ENCODE results near the gene LHFPL3. TPM values are rescaled to one million over a fixed set of nuclear protein-coding genes. Genes with fewer than 3 reads are reported as not detected.

LHFPL3 gene
- total RNA-seq, 2 experiments from 2014 or later: not detected

- H3K9me2 ChIP-seq (ENCODE audit: insufficient read depth, low read length): no peaks in the 10 kb centered on the region
- H3K36me3 ChIP-seq (ENCODE audit: insufficient read depth, low read length): no peaks in the 10 kb centered on the region
- no peaks in the 10 kb centered on the region for H3K79me2 ChIP-seq (ENCODE audit: insufficient read depth, low read depth, low read length)
- no peak overlapping the region for H2AFZ ChIP-seq (ENCODE audit: low read length)
- no peak overlapping the region for H3K4me3 ChIP-seq (ENCODE audit: low read depth, low read length, poor library complexity, severe bottlenecking)
- BruUV-seq (replicated peaks): no TSS peak
- ChIA-PET CTCF (ENCODE audit: unreplicated experiment) (no interaction called here), POLR2A (no interaction called here)
- no peak overlapping the region for H3K4me2 ChIP-seq (ENCODE audit: low read length)
- H3K9me3 ChIP-seq (ENCODE audit: low read length): no peaks in the 10 kb centered on the region
- no peak overlapping the region for H3K27ac ChIP-seq (ENCODE audit: low read depth, low read length, poor library complexity, severe bottlenecking)
- intact Hi-C loops (cut with micrococcal nuclease; ENCODE audit: unreplicated experiment): no loop called here
- no peak for DNase-seq (ENCODE audit: low spot score)
- no peaks in the 10 kb centered on the region for H4K20me1 ChIP-seq (ENCODE audit: insufficient read depth, low read length)
- no peaks in the 10 kb centered on the region for H3K4me1 ChIP-seq (ENCODE audit: insufficient read depth, low read length, poor library complexity, severe bottlenecking)
- no peak for TF ChIP-seq CTCF (conservative IDR thresholded peaks at IDR 0.05; ENCODE audit: low read length)
Observed at GRCh38 chr7:104529567-104529966, 201.2 kb downstream of the LHFPL3 start.

DNA sequence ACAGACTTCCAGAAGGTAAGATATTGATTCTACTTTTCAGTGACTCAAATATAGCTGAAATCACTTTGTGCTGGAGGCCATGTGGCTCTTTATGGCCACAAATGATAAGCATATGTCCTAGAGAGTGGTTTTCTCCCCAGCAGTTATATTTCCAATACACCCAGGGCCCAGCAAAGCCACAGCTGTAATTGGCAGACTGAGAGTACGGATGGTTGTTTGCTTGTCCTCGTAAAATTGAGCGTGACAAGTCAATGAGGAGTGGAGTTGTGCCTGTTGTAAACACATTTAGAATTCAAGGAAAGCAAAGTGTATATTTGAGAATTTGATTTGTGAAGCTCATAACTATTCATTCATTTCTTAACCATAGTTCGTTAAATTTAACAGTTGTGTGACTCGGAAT lies 201.8 kb downstream of the LHFPL3 start:
- H3K79me2 ChIP-seq (ENCODE audit: insufficient read depth, low read depth, low read length): no peaks in the 10 kb centered on the region
- DNase-seq (ENCODE audit: low spot score): no peak
- H3K9me3 ChIP-seq (ENCODE audit: low read length): no peaks in the 10 kb centered on the region
- intact Hi-C loops (cut with micrococcal nuclease; ENCODE audit: unreplicated experiment): no loop called here
- no peaks in the 10 kb centered on the region for H3K4me1 ChIP-seq (ENCODE audit: insufficient read depth, low read length, poor library complexity, severe bottlenecking)
- no peaks in the 10 kb centered on the region for H3K9me2 ChIP-seq (ENCODE audit: insufficient read depth, low read length)
- no TSS peak for BruUV-seq (replicated peaks)
- H2AFZ ChIP-seq (ENCODE audit: low read length): no peak overlapping the region
- ChIA-PET CTCF (ENCODE audit: unreplicated experiment) (no interaction called here), POLR2A (interaction anchor here (0.6 kb wide), 1 partner anchor 130 kb away, joined by 3 read pairs; no protein-coding TSS in a partner anchor)
- H4K20me1 ChIP-seq (ENCODE audit: insufficient read depth, low read length): no peaks in the 10 kb centered on the region
- TF ChIP-seq EZH2phosphoT487 (IDR thresholded peaks at IDR 0.05; ENCODE audit: borderline replicate concordance, low read depth, low read length): no peak
- no peak for TF ChIP-seq CTCF (conservative IDR thresholded peaks at IDR 0.05; ENCODE audit: low read length)
- no peak overlapping the region for H3K27ac ChIP-seq (ENCODE audit: low read depth, low read length, poor library complexity, severe bottlenecking)
- H3K4me3 ChIP-seq (ENCODE audit: low read depth, low read length, poor library complexity, severe bottlenecking): no peak overlapping the region
- H3K4me2 ChIP-seq (ENCODE audit: low read length): no peak overlapping the region
- H3K36me3 ChIP-seq (ENCODE audit: insufficient read depth, low read length): no peaks in the 10 kb centered on the region

DNA sequence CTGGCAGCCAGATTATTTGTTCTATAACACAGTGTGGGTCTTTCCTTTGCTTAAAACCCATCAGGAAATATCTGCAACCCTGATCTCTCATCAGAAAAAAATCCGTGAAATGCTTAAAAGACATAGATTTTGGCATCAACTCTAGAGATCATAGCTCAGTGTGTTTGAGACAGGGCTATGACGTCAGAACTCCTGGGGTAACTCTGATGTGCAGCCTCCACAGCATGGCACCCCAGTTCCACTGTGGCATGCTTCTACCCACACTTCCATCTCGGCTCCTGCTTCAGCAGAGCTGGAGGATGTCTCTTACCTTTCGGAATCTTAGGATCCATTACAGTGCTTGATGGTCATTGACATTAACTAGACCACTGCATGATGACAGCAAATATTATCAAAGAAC lies 205.7 kb downstream of the LHFPL3 start:
- CTCF ChIA-PET (ENCODE audit: unreplicated experiment): no interaction called here
- POLR2A ChIA-PET: interaction anchor here (0.5 kb wide), 1 partner anchor 1786 kb away, joined by 4 read pairs; no protein-coding TSS in a partner anchor
- BruUV-seq (replicated peaks): no TSS peak
- H2AFZ ChIP-seq (ENCODE audit: low read length): no peak overlapping the region
- no peaks in the 10 kb centered on the region for H3K9me2 ChIP-seq (ENCODE audit: insufficient read depth, low read length)
- no peak overlapping the region for H3K4me2 ChIP-seq (ENCODE audit: low read length)
- intact Hi-C loops (cut with micrococcal nuclease; ENCODE audit: unreplicated experiment): no loop called here
- H3K9me3 ChIP-seq (ENCODE audit: low read length): no peaks in the 10 kb centered on the region
- no peak for DNase-seq (ENCODE audit: low spot score)
- no peak overlapping the region for H3K4me3 ChIP-seq (ENCODE audit: low read depth, low read length, poor library complexity, severe bottlenecking)
- no peaks in the 10 kb centered on the region for H3K36me3 ChIP-seq (ENCODE audit: insufficient read depth, low read length)
- no peaks in the 10 kb centered on the region for H4K20me1 ChIP-seq (ENCODE audit: insufficient read depth, low read length)
- H3K27ac ChIP-seq (ENCODE audit: low read depth, low read length, poor library complexity, severe bottlenecking): no peak overlapping the region
- no peaks in the 10 kb centered on the region for H3K4me1 ChIP-seq (ENCODE audit: insufficient read depth, low read length, poor library complexity, severe bottlenecking)
- TF ChIP-seq EZH2phosphoT487 (IDR thresholded peaks at IDR 0.05; ENCODE audit: borderline replicate concordance, low read depth, low read length) (no peak), CTCF (conservative IDR thresholded peaks at IDR 0.05; ENCODE audit: low read length) (no peak)
- H3K79me2 ChIP-seq (ENCODE audit: insufficient read depth, low read depth, low read length): no peaks in the 10 kb centered on the region

Measured in OCI-LY7 (cell line).